ENCODE data around the gene TVP23C. TPM values are rescaled to one million over a fixed set of nuclear protein-coding genes. Genes with fewer than 3 reads are reported as not detected.

Gene TVP23C
- total and polyA plus RNA-seq, 9 of the 15 experiments (the other 6 are each of a cell fraction or from before 2014, with no cell fraction given) = 5.7 to 16.8 (median 8.2) TPM

- TF ChIP-seq ZNF436 (CRISPR knock-in tag; IDR thresholded peaks at IDR 0.05) (no peak), CREB1 (IDR thresholded peaks at IDR 0.05) (peak; percentile 19; the same call in 1 of the 2 replicates), CREB1 (CRISPR knock-in tag; IDR thresholded peaks at IDR 0.05) (peak; percentile 30; the same call in 1 of the 2 replicates), L3MBTL2 (IDR thresholded peaks at IDR 0.05) (peak; percentile 64; the same call in 1 of the 2 replicates), SMARCE1 (IDR thresholded peaks at IDR 0.05) (peak; percentile 94), RERE (CRISPR knock-in tag; IDR thresholded peaks at IDR 0.05; ENCODE audit: borderline replicate concordance) (no peak), ZNF445 (CRISPR knock-in tag; IDR thresholded peaks at IDR 0.05; ENCODE audit: low read depth) (no peak), ZNF175 (CRISPR knock-in tag; IDR thresholded peaks at IDR 0.05; ENCODE audit: low read depth) (0 out of 2 replicates have a peak, but pooled peaks have one; percentile 8), VEZF1 (CRISPR knock-in tag; IDR thresholded peaks at IDR 0.05) (no peak; the same call in 1 of the 2 replicates), FOXK2 (conservative IDR thresholded peaks at IDR 0.05 in 1 of 2, IDR thresholded peaks at IDR 0.05 in 1 of 2; ENCODE audit: low read depth in 2 of 2) (0 out of 4 replicates have a peak, but pooled peaks of 1 of the 2 experiments have one; percentile 26), PCBP2 (IDR thresholded peaks at IDR 0.05; ENCODE audit: low read depth, low read length, poor library complexity, severe bottlenecking) (no peak), ARHGAP35 (IDR thresholded peaks at IDR 0.05; ENCODE audit: partially characterized antibody) (no peak), NCOA2 (IDR thresholded peaks at IDR 0.05; ENCODE audit: partially characterized antibody in 2 of 2) (no peak)
Observed at GRCh38 chr17:15490634-15491261, 72.5 kb downstream of the TVP23C start (continued).

All from K562 (cell line).